OCI-LY7 (cell line): ENCODE results near the gene SMYD3. TPM values are rescaled to one million over a fixed set of nuclear protein-coding genes. Genes with fewer than 3 reads are reported as not detected.

Experiments
- BruUV-seq: library from RNA; stranded (reverse); fragments of 400-500 nt; replicated peaks from 2 replicates; lab custom pipeline; 2021; lab: Mats Ljungman, UMichigan
- CTCF ChIA-PET: fragments of 300-600 bp; sonication (Branson Sonifier 250); formaldehyde crosslinking; loops from one replicate; lab custom pipeline; 2022; ENCODE audit warnings: antibody characterized with exemption; ENCODE audit not compliant: unreplicated experiment; lab: Charles Lee
- POLR2A ChIA-PET: fragments of 300-600 bp; sonication (Branson Sonifier 250); formaldehyde crosslinking; loops from one replicate; lab custom pipeline; 2022; ENCODE audit warnings: antibody characterized with exemption; lab: Charles Lee
- DNase-seq: peaks from one replicate; pipeline ENCODE4 v3.0.0-alpha.2; 2015; ENCODE audit warnings: low spot score
- H2AFZ ChIP-seq: fragments of 200-600 bp; sonication (generic), shearing (Covaris generic); 2 replicates; pipeline ENCODE4 v1.6.1; 2014; ENCODE audit warnings: mild to moderate bottlenecking, antibody characterized with exemption, low read length, moderate library complexity
- H3K27ac ChIP-seq: fragments of 200-600 bp; sonication (generic); 2 replicates; pipeline ENCODE4 v1.5.1; 2014; ENCODE audit warnings: mixed run types, low read depth, mild to moderate bottlenecking, moderate library complexity, low read length, inconsistent platforms; ENCODE audit not compliant: poor library complexity, severe bottlenecking
- H3K36me3 ChIP-seq: fragments of 200-600 bp; sonication (generic); 2 replicates; pipeline ENCODE4 v1.6.1; 2014; ENCODE audit warnings: mild to moderate bottlenecking, antibody characterized with exemption, low read length, moderate library complexity, mixed read lengths; ENCODE audit not compliant: insufficient read depth
- H3K4me1 ChIP-seq: fragments of 200-600 bp; sonication (generic); 2 replicates; pipeline ENCODE4 v1.5.1; 2014; ENCODE audit warnings: mild to moderate bottlenecking, low read length; ENCODE audit not compliant: insufficient read depth, poor library complexity, severe bottlenecking
- H3K4me2 ChIP-seq: fragments of 200-600 bp; sonication (generic); 2 replicates; pipeline ENCODE4 v1.6.1; 2014; ENCODE audit warnings: mild to moderate bottlenecking, low read length
- H3K4me3 ChIP-seq: fragments of 200-600 bp; sonication (generic); 2 replicates; pipeline ENCODE4 v1.5.1; 2014; ENCODE audit warnings: mild to moderate bottlenecking, low read depth, low read length; ENCODE audit not compliant: poor library complexity, severe bottlenecking
- H3K79me2 ChIP-seq: fragments of 200-600 bp; sonication (generic); 2 replicates; pipeline ENCODE4 v1.6.1; 2016; ENCODE audit warnings: low read depth, mild to moderate bottlenecking, low read length, moderate library complexity, mixed read lengths; ENCODE audit not compliant: insufficient read depth
- H3K9me2 ChIP-seq: fragments of 200-600 bp; sonication (generic); 2 replicates; pipeline ENCODE4 v1.6.1; 2016; ENCODE audit warnings: mild to moderate bottlenecking, low read length, mixed read lengths; ENCODE audit not compliant: insufficient read depth
- H3K9me3 ChIP-seq: fragments of 200-600 bp; sonication (generic); 2 replicates; pipeline ENCODE4 v1.6.1; 2014; ENCODE audit warnings: mild to moderate bottlenecking, mixed run types, low read length, mixed read lengths
- H4K20me1 ChIP-seq: fragments of 200-600 bp; sonication (generic); 2 replicates; pipeline ENCODE4 v1.6.1; 2014; ENCODE audit warnings: mild to moderate bottlenecking, antibody characterized with exemption, low read length, moderate library complexity, mixed read lengths; ENCODE audit not compliant: insufficient read depth
- CTCF ChIP-seq: fragments of 200-600 bp; sonication (generic); conservative IDR thresholded peaks from 2 replicates; pipeline ENCODE4 v1.5.1; 2014; ENCODE audit warnings: mild to moderate bottlenecking, antibody characterized with exemption, low read length, moderate library complexity, mixed read lengths
- EZH2phosphoT487 ChIP-seq: fragments of 200-600 bp; sonication (generic); IDR thresholded peaks from 2 replicates; pipeline ENCODE4 v1.6.1; 2018; ENCODE audit warnings: low read depth, borderline replicate concordance, mild to moderate bottlenecking, mixed run types, antibody characterized with exemption, low read length, moderate library complexity, mixed read lengths
- intact Hi-C: fragments of 100-400 bp; cut with micrococcal nuclease; formaldehyde crosslinking; loops from one replicate; pipeline ENCODE4 v1.10.0; 2022; ENCODE audit not compliant: unreplicated experiment
- total RNA-seq, 2 experiments: library from RNA; depleted of rRNA in 1 of 2; stranded (reverse); fragments of >200 nt in 1 of 2; shearing (Covaris generic) in 1 of 2; gene quantifications; 2 replicates each; pipeline ENCODE4 v1.2.3, GENCODE V29; 2014 to 2022

The SMYD3 gene
- total RNA-seq, 2 experiments from 2014 or later, result 28.9 to 34.5 TPM

GRCh38 chr1:246397046-246397445 is 110.0 kb downstream of the SMYD3 start:
- no peaks in the 10 kb centered on the region for H3K9me2 ChIP-seq
- no peak overlapping the region for H3K4me2 ChIP-seq
- H3K36me3 ChIP-seq, result no peaks in the 10 kb centered on the region
- no peaks in the 10 kb centered on the region for H3K9me3 ChIP-seq
- CTCF ChIA-PET, result no interaction called here
- TF ChIP-seq EZH2phosphoT487 (no peak), CTCF (no peak)
- no peaks in the 10 kb centered on the region for H3K4me1 ChIP-seq
- no peaks in the 10 kb centered on the region for H3K79me2 ChIP-seq
- no TSS peak for BruUV-seq
- H2AFZ ChIP-seq, result no peak overlapping the region
- intact Hi-C loops, result no loop called here
- H4K20me1 ChIP-seq, result no peaks in the 10 kb centered on the region
- DNase-seq, result no peak
- no peak overlapping the region for H3K4me3 ChIP-seq
- POLR2A ChIA-PET, result no interaction called here
- H3K27ac ChIP-seq, result no peak overlapping the region

- Histone ChIP-seq H3K79me2 (no peaks in the 10 kb centered on the region), H3K9me2 (no peaks in the 10 kb centered on the region), H3K36me3 (no peaks in the 10 kb centered on the region), H3K9me3 (no peaks in the 10 kb centered on the region), H3K4me2 (no peak overlapping the region), H2AFZ (no peak overlapping the region), H4K20me1 (no peaks in the 10 kb centered on the region), H3K4me3 (no peak overlapping the region), H3K27ac (no peak overlapping the region), H3K4me1 (no peaks in the 10 kb centered on the region)
- intact Hi-C loops, result no loop called here
- CTCF ChIA-PET, result no interaction called here
- POLR2A ChIA-PET, result interaction anchor here (0.9 kb wide), 2 partner anchors 11 to 816 kb away, joined by 3 read pairs; no protein-coding TSS in a partner anchor
- no peak for TF ChIP-seq EZH2phosphoT487
- no peak for TF ChIP-seq CTCF
- no peak for DNase-seq
- no TSS peak for BruUV-seq
Observed at GRCh38 chr1:246396322-246396721, 110.8 kb downstream of the SMYD3 start.

- POLR2A ChIA-PET, result interaction anchor here (0.5 to 1.2 kb wide), 5 partner anchors 11 to 1267 kb away, joined by 3 to 4 read pairs (median 4); no protein-coding TSS in a partner anchor
- no peaks in the 10 kb centered on the region for H3K9me3 ChIP-seq
- H2AFZ ChIP-seq, result no peak overlapping the region
- CTCF ChIA-PET, result no interaction called here
- TF ChIP-seq EZH2phosphoT487 (no peak), CTCF (no peak)
- H3K36me3 ChIP-seq, result no peaks in the 10 kb centered on the region
- no peaks in the 10 kb centered on the region for H4K20me1 ChIP-seq
- H3K4me2 ChIP-seq, result no peak overlapping the region
- no peak for DNase-seq
- H3K4me1 ChIP-seq, result no peaks in the 10 kb centered on the region
- no peak overlapping the region for H3K4me3 ChIP-seq
- no peaks in the 10 kb centered on the region for H3K79me2 ChIP-seq
- BruUV-seq, result no TSS peak
- H3K9me2 ChIP-seq, result no peaks in the 10 kb centered on the region
- intact Hi-C loops, result no loop called here
- H3K27ac ChIP-seq, result no peak overlapping the region
Observed at GRCh38 chr1:246394121-246394520, 113.0 kb downstream of the SMYD3 start.
